ENCODE data around the gene DCLK2.

Gene DCLK2

GRCh38 chr4:150240011-150240410 is 161.8 kb downstream of the DCLK2 start:
- DNase-seq (ENCODE audit: low read depth) = no peak

- no peak for DNase-seq (ENCODE audit: low read depth)
Observed at GRCh38 chr4:150242820-150243458, 164.7 kb downstream of the DCLK2 start.

GRCh38 chr4:150243932-150244331 is 165.7 kb downstream of the DCLK2 start:
- DNase-seq (ENCODE audit: low read depth) = no peak

- peak; percentile 44 for DNase-seq (ENCODE audit: low read depth)
Observed at GRCh38 chr4:150244600-150244999, 166.4 kb downstream of the DCLK2 start.

- no peak for DNase-seq (ENCODE audit: low read depth)
Observed at GRCh38 chr4:150247184-150247583, 168.9 kb downstream of the DCLK2 start.

GRCh38 chr4:150248181-150248580 is 169.9 kb downstream of the DCLK2 start:
- no peak for DNase-seq (ENCODE audit: low read depth)

GRCh38 chr4:150250293-150250997 is 172.2 kb downstream of the DCLK2 start:
- DNase-seq (ENCODE audit: low read depth) = no peak

GRCh38 chr4:150250998-150251651 is 172.9 kb downstream of the DCLK2 start:
- no peak for DNase-seq (ENCODE audit: low read depth)

- no peak for DNase-seq (ENCODE audit: low read depth)
Observed at GRCh38 chr4:150251752-150252190, 173.5 kb downstream of the DCLK2 start.

GRCh38 chr4:150252306-150252705 is 174.1 kb downstream of the DCLK2 start:
- no peak for DNase-seq (ENCODE audit: low read depth)

GRCh38 chr4:150252741-150253140 is 174.5 kb downstream of the DCLK2 start:
- no peak for DNase-seq (ENCODE audit: low read depth)

GRCh38 chr4:150253416-150253815 is 175.2 kb downstream of the DCLK2 start:
- no peak for DNase-seq (ENCODE audit: low read depth)

GRCh38 chr4:150253965-150254630 is 175.9 kb downstream of the DCLK2 start:
- DNase-seq (ENCODE audit: low read depth) = no peak

- DNase-seq (ENCODE audit: low read depth) = no peak
Observed at GRCh38 chr4:150255610-150256224, 177.5 kb downstream of the DCLK2 start.

- no peak for DNase-seq (ENCODE audit: low read depth)
Observed at GRCh38 chr4:150256225-150256620, 178.0 kb downstream of the DCLK2 start.

GRCh38 chr4:150256841-150257730 is 178.8 kb downstream of the DCLK2 start:
- DNase-seq (ENCODE audit: low read depth) = no peak

GRCh38 chr4:150258569-150258968 is 180.3 kb downstream of the DCLK2 start:
- DNase-seq (ENCODE audit: low read depth) = no peak

- DNase-seq (ENCODE audit: low read depth) = no peak
Observed at GRCh38 chr4:150259861-150260567, 181.8 kb downstream of the DCLK2 start.

GRCh38 chr4:150261571-150261970 is 183.3 kb downstream of the DCLK2 start:
- peak; percentile 64 for DNase-seq (ENCODE audit: low read depth)

GRCh38 chr4:150262611-150263010 is 184.4 kb downstream of the DCLK2 start:
- DNase-seq (ENCODE audit: low read depth) = no peak
